H1 (cell line): ENCODE results near the gene TASP1. TPM values are rescaled to one million over a fixed set of nuclear protein-coding genes. Genes with fewer than 3 reads are reported as not detected.
A peak's percentile ranks its signal among the peaks of the same experiment; 100 is the strongest.

Source experiments
- CTCF ChIA-PET: fragments of 300-600 bp; sonication (Branson Sonifier 250); formaldehyde crosslinking; loops from one replicate; lab custom pipeline; 2021; ENCODE audit not compliant: partially characterized antibody; lab: Charles Lee
- POLR2A ChIA-PET: fragments of 300-600 bp; sonication (Branson Sonifier 250); formaldehyde crosslinking; loops from one replicate; lab custom pipeline; 2021; ENCODE audit warnings: inconsistent platforms; ENCODE audit not compliant: partially characterized antibody; lab: Charles Lee
- DNase-seq, 2 experiments: peaks; one replicate each; pipeline versions ENCODE4 v3.0.0 to v3.0.0-alpha.2; 2010 to 2022; ENCODE audit warnings: low spot score in 2 of 2, low read depth in 1 of 2, mixed read lengths in 1 of 2
- FAIRE-seq: peaks from 2 replicates; lab custom pipeline; 2011; peaks lifted over from hg19 to GRCh38; lab: Jason Lieb, UNC
- H2AFZ ChIP-seq: 2 replicates; pipeline ENCODE4 v1.8.1; 2012; ENCODE audit warnings: low read length, inconsistent platforms
- H2AK5ac ChIP-seq: 2 replicates; pipeline ENCODE4 v1.6.1; 2013; ENCODE audit warnings: low read depth, low read length
- H2BK120ac ChIP-seq: replicated peaks from 2 replicates; pipeline ENCODE3; 2013; ENCODE audit warnings: low read depth, low read length, inconsistent platforms
- H2BK12ac ChIP-seq: 2 replicates; pipeline ENCODE4 v1.6.1; 2013; ENCODE audit warnings: low read depth, low read length
- H2BK15ac ChIP-seq: 2 replicates; pipeline ENCODE4 v1.6.1; 2013; ENCODE audit warnings: low read length
- H2BK20ac ChIP-seq: 2 replicates; pipeline ENCODE4 v1.6.1; 2013; ENCODE audit warnings: low read length
- H2BK5ac ChIP-seq: 2 replicates; pipeline ENCODE4 v1.6.1; 2013; ENCODE audit warnings: low read depth, low read length
- H3K14ac ChIP-seq: 2 replicates; pipeline ENCODE4 v1.6.1; 2013; ENCODE audit warnings: inconsistent platforms; ENCODE audit not compliant: insufficient read length
- H3K18ac ChIP-seq: 2 replicates; pipeline ENCODE4 v1.6.1; 2013; ENCODE audit warnings: low read length; ENCODE audit errors: extremely low read depth
- H3K23ac ChIP-seq: 2 replicates; pipeline ENCODE4 v1.6.1; 2013; ENCODE audit warnings: inconsistent platforms; ENCODE audit not compliant: insufficient read length
- H3K23me2 ChIP-seq: 2 replicates; pipeline ENCODE4 v1.6.1; 2013; ENCODE audit warnings: low read depth, low read length
- H3K27ac ChIP-seq: 2 replicates; pipeline ENCODE4 v1.6.1; 2011; ENCODE audit warnings: low read depth, low read length, inconsistent platforms
- H3K27me3 ChIP-seq, 4 experiments: replicated peaks in 1 of 4; 1 replicate in 1 of 4; 2 replicates in 3 of 4; pipeline versions ENCODE4 v1.6.1 to v1.8.1; 2011 to 2013; ENCODE audit warnings: low read length in 3 of 4, mild to moderate bottlenecking in 3 of 4, inconsistent platforms in 2 of 4, mixed read lengths in 2 of 4, moderate library complexity in 1 of 4; ENCODE audit not compliant: control insufficient read depth in 3 of 4, insufficient read depth in 3 of 4; ENCODE audit errors: extremely low read depth in 1 of 4
- H3K36me3 ChIP-seq, 4 experiments: 2 replicates each; pipeline versions ENCODE4 v1.6.1 to v1.8.1; 2011 to 2013; ENCODE audit warnings: mild to moderate bottlenecking in 4 of 4, low read length in 3 of 4, moderate library complexity in 2 of 4, control low read depth in 1 of 4, inconsistent platforms in 1 of 4; ENCODE audit not compliant: insufficient read depth in 4 of 4, control insufficient read depth in 2 of 4
- H3K4ac ChIP-seq: replicated peaks from 2 replicates; pipeline ENCODE3; 2013; ENCODE audit warnings: low read length, low read depth, mixed read lengths, inconsistent platforms; ENCODE audit not compliant: insufficient read length
- H3K4me1 ChIP-seq, 4 experiments: replicated peaks in 1 of 4; 1 replicate in 1 of 4; 2 replicates in 3 of 4; pipeline versions ENCODE4 v1.6.1 to v1.8.1; 2011 to 2013; ENCODE audit warnings: low read length in 3 of 4, inconsistent platforms in 2 of 4, mixed read lengths in 1 of 4; ENCODE audit not compliant: insufficient read depth in 4 of 4, control insufficient read depth in 3 of 4
- H3K4me2 ChIP-seq, 2 experiments: 2 replicates each; pipeline versions ENCODE4 v1.6.1 to v1.8.1; 2011 to 2013; ENCODE audit warnings: low read depth in 2 of 2, low read length in 2 of 2, control low read depth in 1 of 2, inconsistent platforms in 1 of 2, mild to moderate bottlenecking in 1 of 2; ENCODE audit not compliant: insufficient read depth in 1 of 2
- H3K4me3 ChIP-seq, 4 experiments: fragments of 200-600, 300-600 bp in 1 of 4; sonication (generic), shearing (Covaris generic), sonication (Bioruptor Twin) in 1 of 4; 2 replicates each; pipeline versions ENCODE4 v1.5.1 to v1.8.1; 2011 to 2016; ENCODE audit warnings: low read length in 4 of 4, low read depth in 3 of 4, control low read depth in 2 of 4, inconsistent platforms in 2 of 4, mild to moderate bottlenecking in 2 of 4, mixed read lengths in 1 of 4, moderate library complexity in 1 of 4; ENCODE audit not compliant: insufficient read depth in 2 of 4; ENCODE audit errors: extremely low read depth in 1 of 4
- H3K56ac ChIP-seq: replicated peaks from 2 replicates; pipeline ENCODE3; 2013; ENCODE audit warnings: low read depth, mild to moderate bottlenecking, mixed read lengths, low read length, inconsistent platforms; ENCODE audit not compliant: insufficient read length
- H3K79me1 ChIP-seq: 2 replicates; pipeline ENCODE4 v1.6.1; 2013; ENCODE audit warnings: low read depth, low read length, control low read depth
- H3K79me2 ChIP-seq, 2 experiments: 2 replicates each; pipeline versions ENCODE4 v1.6.1 to v1.8.1; 2012 to 2013; ENCODE audit warnings: low read length in 2 of 2, mild to moderate bottlenecking in 2 of 2, inconsistent platforms in 1 of 2; ENCODE audit not compliant: insufficient read depth in 2 of 2, control insufficient read depth in 1 of 2
- H3K9ac ChIP-seq, 4 experiments: replicated peaks in 1 of 4; 1 replicate in 1 of 4; 2 replicates in 3 of 4; pipeline versions ENCODE4 v1.6.1 to v1.8.1; 2011 to 2013; ENCODE audit warnings: low read depth in 3 of 4, low read length in 3 of 4, control low read depth in 2 of 4, mild to moderate bottlenecking in 2 of 4, moderate library complexity in 2 of 4, inconsistent platforms in 1 of 4; ENCODE audit errors: extremely low read depth in 1 of 4
- H3K9me3 ChIP-seq, 2 experiments: 2 replicates each; pipeline versions ENCODE4 v1.6.1 to v1.8.1; 2012 to 2013; ENCODE audit warnings: mild to moderate bottlenecking in 2 of 2, moderate library complexity in 2 of 2, control low read depth in 1 of 2, inconsistent platforms in 1 of 2, low read depth in 1 of 2, low read length in 1 of 2, mixed read lengths in 1 of 2; ENCODE audit not compliant: insufficient read depth in 2 of 2
- H4K20me1 ChIP-seq, 2 experiments: replicated peaks in 1 of 2; 2 replicates each; pipeline versions ENCODE3 to v1.8.1; 2011 to 2013; ENCODE audit warnings: inconsistent platforms in 2 of 2, low read length in 2 of 2, mild to moderate bottlenecking in 1 of 2; ENCODE audit not compliant: insufficient read depth in 2 of 2, control insufficient read depth in 1 of 2
- H4K5ac ChIP-seq: 2 replicates; pipeline ENCODE4 v1.6.1; 2013; ENCODE audit warnings: low read length, low read depth, mixed read lengths, inconsistent platforms; ENCODE audit not compliant: insufficient read length
- H4K8ac ChIP-seq: 2 replicates; pipeline ENCODE4 v1.8.0; 2013; ENCODE audit warnings: mild to moderate bottlenecking, moderate library complexity, low read length, inconsistent platforms; ENCODE audit not compliant: insufficient read depth; ENCODE audit errors: extremely low read depth
- H4K91ac ChIP-seq: replicated peaks from 2 replicates; pipeline ENCODE3; 2013; ENCODE audit warnings: low read length, mixed read lengths, inconsistent platforms; ENCODE audit not compliant: insufficient read length
- MAFK ChIP-seq: IDR thresholded peaks from 2 replicates; pipeline ENCODE4 v1.6.1; 2012; ENCODE audit warnings: low read depth, mild to moderate bottlenecking, improper control_type of control experiment, low read length
- TEAD4 ChIP-seq: IDR thresholded peaks from 2 replicates; pipeline ENCODE4 v1.6.1; 2012; ENCODE audit warnings: low read depth, low read length, inconsistent platforms, mixed read lengths
- WGBS, 2 experiments: shearing (Covaris generic) in 1 of 2; methylation state at CpG; one replicate each; pipeline versions ENCODE4 v1.1.6 to v1.1.7; 2013 to 2015; ENCODE audit warnings: low lambda C conversion rate in 2 of 2, mixed read lengths in 2 of 2, inconsistent platforms in 1 of 2, low coverage in 1 of 2, missing lambda C conversion rate in 1 of 2; ENCODE audit not compliant: insufficient replicate concordance in 2 of 2, insufficient coverage in 1 of 2, insufficient read length in 1 of 2; ENCODE audit errors: extremely low coverage in 1 of 2, missing lambda C conversion rate in 1 of 2; 5-methylcytosine and 5-hydroxymethylcytosine counted together
- polyA plus RNA-seq, 7 experiments: library from polyadenylated mRNA; depleted of rRNA in 3 of 7; stranded (reverse) in 5 of 7; unstranded in 2 of 7; fragments of >200 nt in 5 of 7; fragments of 200-250 nt in 2 of 7; gene quantifications; 1 replicate in 5 of 7; 2 replicates in 1 of 7; 4 replicates in 1 of 7; pipeline versions ENCODE4 v1.2.1 to v1.2.3, GENCODE V29; 2011 to 2013; ENCODE audit warnings: missing spikeins in 2 of 7, mixed read lengths in 2 of 7
- total RNA-seq: library from RNA; stranded (reverse); fragmentation: NEBNext Ultra II Directional; extraction: Animal tissue kit (Norgen Biotek cat#: 25700); gene quantifications from 2 replicates; pipeline ENCODE4 v1.2.1, GENCODE V29; 2021

Gene TASP1
- total and polyA plus RNA-seq, 2 of the 8 experiments (the other 6 are each of a cell fraction or from before 2014, with no cell fraction given), result 4.5 to 10.9 TPM

DNA sequence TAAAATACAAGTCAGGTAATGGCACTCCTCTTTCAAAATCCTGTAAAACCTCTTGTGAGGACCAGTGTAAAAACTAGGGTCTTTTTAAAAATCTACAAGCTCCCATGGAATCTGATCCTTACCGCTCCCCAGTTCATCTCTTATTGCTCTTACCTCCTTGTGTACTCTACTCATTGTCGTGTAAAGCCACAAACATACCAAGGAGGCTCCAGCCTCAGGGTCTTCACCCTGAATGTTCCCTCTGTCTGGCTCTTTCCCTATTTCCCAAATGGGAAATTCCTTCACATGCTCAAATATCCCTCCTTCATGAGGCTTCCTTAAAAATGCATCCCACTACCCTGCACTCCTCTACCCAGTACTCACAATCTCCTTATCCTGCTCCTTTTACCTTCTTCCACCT is 67.1 kb downstream of the TASP1 start:
- Histone ChIP-seq H2BK15ac (no peak overlapping the region), H3K9ac (no peak overlapping the region), H3K36me3 (peaks cover 0 to 4% (median 0%) of the 10 kb centered on the region in 4 experiments; a peak in 2 of 8 replicates), H3K4me1 (no peaks in the 10 kb centered on the region; a peak in 1 of 7 replicates), H2BK12ac (no peak overlapping the region), H3K4ac (no peak overlapping the region), H3K23ac (no peak overlapping the region), H3K79me2 (no peaks in the 10 kb centered on the region), H3K4me2 (no peak overlapping the region), H4K5ac (no peak overlapping the region), H2BK5ac (no peak overlapping the region), H4K20me1 (peaks cover 0 to 2% of the 10 kb centered on the region in 2 experiments), H3K18ac (no peak overlapping the region), H4K91ac (no peak overlapping the region), H4K8ac (no peak overlapping the region), H3K14ac (no peak overlapping the region), H3K4me3 (no peak overlapping the region), H2AK5ac (no peak overlapping the region), H3K27ac (no peak overlapping the region), H3K9me3 (peaks cover 3% of the 10 kb centered on the region in 2 experiments; a peak in 2 of 4 replicates), H2AFZ (no peak overlapping the region), H3K79me1 (no peaks in the 10 kb centered on the region), H3K56ac (no peak overlapping the region), H2BK20ac (no peak overlapping the region), H2BK120ac (no peak overlapping the region), H3K27me3 (no peaks in the 10 kb centered on the region), H3K23me2 (no peaks in the 10 kb centered on the region)
- DNase-seq (peak in 1 of 2 experiments; percentile 17), FAIRE-seq (no peak)
- POLR2A ChIA-PET, result no interaction called here
- TF ChIP-seq TEAD4 (peak; percentile 66), MAFK (no peak)
- CTCF ChIA-PET, result interaction anchor here (0.6 to 2.8 kb wide), 3 partner anchors 25 to 250 kb away, joined by 3 to 9 read pairs (median 3); no protein-coding TSS in a partner anchor
- 60% methylated on average over 2 of the region's 2 CpGs; no CpG with 5 or more reads in 1 of the 2 experiments for WGBS, 2 experiments
